NCI-H446 treated with DMSO at 0.1 percent for 48 hours (cell line): ENCODE data around the gene DYNC2H1.

ENCODE experiments used
- DNase-seq: peaks from one replicate; lab custom pipeline; 2025; lab: John Stamatoyannopoulos, UW

DYNC2H1 gene

DNA sequence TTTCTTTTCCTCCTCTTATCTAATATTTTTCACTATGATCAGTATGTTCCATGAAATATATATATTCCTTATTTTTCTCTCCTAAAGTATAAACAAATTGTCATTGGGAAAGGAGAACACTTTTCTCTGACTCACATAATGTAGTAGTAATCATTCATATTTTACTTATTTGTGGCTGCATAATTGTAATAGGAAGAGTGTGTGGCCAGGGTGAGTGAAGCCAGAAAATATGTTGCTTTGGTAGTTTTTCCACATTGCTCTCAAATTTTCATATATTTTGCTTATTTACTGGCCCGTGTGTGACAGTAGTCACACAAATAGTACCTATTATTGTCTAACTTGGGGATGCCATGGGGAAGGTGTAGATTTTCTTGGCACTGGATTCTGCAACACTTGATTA is 172.1 kb downstream of the DYNC2H1 start:
- no peak for DNase-seq

DNA sequence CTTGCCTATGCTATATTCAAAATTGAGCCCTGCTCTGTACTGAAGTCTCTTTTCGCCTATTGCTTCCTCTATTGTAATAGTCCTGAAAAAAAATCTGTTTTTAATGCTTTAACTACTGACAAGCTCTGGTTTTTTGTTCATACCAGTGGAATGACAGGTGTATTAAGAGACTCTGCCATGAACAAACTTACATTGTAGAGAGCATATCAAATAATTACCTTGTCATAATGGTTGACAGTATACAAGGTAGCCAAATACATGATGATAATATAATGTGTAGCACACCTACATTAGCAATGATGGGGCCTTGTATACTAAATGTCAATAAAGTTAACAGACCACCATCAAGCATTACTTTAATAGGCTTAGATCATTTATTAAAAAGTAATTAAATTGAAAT is 175.0 kb downstream of the DYNC2H1 start:
- DNase-seq = no peak

DNA sequence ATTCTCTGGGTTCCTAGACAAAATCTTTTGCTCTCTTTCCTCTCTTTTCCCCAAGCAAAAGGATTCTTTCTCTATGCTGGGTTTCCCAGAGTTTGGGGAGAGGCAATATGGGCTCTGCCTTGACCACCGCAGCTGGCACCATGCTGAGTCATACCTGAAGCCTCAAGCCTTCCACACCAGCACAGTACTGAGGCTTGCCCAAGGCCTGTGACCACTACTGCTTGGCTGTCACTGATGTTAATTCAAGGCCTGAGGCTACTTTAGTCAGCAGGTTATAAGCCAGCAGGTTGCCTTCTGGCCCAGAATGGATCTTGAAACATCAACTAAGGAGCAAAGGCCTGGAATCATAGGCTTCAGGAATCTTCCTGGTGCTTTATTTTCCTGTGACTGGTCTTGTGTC is 185.3 kb downstream of the DYNC2H1 start:
- DNase-seq = no peak

DNA sequence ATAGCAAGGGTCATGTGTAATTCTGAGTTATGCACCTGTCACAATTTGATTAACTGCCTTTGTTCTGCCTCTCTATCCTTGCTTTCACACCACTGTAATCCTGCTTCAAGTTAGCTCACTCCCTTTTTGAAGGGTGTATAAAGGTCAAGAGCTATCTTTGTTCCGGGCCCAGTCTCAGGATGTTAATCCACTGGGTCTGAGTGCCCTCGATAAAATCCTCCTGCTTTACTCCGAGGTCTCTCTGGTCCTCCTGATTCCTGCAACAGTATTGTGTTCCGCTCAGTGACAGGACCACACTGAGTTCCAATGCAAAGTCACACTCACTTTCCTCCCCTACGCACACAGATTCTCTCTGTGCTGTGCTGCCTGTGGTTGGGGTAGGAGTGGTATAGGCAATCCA is 186.5 kb downstream of the DYNC2H1 start:
- no peak for DNase-seq

DNA sequence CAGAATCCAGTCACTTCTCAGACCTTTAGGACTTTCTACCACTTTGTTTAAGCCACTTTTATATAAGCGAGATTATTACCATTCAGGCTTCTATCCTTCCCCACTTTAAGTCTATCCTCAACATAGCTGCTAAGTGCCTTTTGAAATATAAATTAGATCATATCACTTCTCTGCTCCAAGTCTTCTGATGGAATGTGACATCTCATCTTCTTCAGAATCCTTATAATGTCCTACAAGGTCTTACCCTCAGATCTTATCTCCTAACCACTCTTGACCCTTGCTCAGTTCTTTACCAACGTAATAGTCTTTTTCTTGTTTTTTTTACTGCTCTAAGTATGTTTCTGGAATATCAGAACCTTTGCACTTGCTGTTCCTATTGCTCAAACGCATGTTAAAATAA is 188.7 kb downstream of the DYNC2H1 start:
- DNase-seq = no peak

DNA sequence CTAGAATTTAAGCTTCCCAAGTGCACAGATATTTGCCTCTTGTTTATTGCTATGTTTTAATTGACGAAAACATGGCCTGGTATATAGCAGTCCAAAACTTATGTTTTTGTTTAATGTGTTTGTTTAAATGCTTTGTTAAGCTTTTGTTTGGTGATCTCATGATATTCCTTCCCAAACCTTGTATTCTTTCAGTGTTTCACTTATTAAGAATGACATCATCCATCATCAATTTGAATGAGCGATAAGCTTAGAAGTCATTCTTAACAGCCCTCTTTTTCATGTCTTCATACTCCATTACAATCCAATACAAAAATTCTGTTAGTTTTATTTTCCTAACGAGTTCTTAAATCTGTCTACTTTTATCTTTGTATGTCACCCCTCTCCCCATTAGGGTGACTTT is 206.0 kb downstream of the DYNC2H1 start:
- no peak for DNase-seq

DNA sequence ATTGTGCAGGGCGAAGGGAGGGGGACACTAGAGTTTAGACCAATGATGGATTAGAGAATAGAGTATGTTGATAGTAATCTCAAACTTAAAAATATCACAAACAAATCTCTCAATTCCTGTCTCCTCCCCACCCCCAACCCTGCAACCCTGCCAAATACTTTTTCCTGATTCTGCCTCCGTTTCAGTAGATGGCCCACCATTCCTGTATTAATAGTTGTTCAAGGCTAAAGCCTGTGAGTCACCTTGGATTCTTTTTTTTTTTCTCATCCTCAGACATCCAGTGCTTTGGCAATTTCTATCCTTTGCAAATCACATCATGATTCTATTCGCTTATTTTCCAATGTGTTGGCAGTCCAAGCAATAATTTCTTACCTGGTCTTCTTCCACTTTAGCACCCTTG is 207.9 kb downstream of the DYNC2H1 start:
- no peak for DNase-seq

DNA sequence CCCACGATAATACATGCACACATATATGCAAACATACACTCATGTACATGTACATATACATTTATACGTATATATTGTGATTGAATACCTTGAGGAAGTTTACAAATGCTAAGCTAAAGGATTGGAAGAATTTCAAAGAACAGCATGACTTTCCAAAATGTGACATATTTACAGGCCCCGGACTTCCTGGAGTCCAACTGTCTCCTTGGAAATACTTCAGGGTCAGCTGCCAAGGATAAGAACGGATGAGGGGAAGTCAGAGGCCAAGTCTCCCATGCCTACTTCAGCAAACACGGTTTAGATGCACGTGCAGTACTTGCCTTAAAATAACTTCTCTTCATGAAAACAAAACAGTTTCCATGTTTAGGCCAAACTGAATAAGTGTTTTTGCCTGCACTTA is 213.6 kb downstream of the DYNC2H1 start:
- no peak for DNase-seq

DNA sequence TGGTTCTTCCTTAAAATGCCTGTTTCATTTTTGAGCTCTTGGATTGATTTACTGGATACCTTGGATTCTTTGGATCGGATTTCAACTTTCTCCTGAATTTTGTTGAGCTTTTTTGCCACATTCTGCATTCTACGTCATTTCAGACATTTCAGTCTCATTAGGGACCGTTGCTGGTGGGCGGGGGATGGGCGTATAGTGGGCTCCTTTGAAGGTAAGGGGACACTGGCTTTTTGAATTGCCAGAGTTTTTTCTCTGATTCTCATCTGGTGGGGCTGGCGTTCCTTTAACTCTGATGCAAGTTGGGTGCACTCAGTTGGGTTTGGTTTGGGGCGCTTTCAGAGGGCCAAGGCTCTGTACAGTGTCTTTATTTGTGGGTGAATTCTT is 216.5 kb downstream of the DYNC2H1 start:
- no peak for DNase-seq

DNA sequence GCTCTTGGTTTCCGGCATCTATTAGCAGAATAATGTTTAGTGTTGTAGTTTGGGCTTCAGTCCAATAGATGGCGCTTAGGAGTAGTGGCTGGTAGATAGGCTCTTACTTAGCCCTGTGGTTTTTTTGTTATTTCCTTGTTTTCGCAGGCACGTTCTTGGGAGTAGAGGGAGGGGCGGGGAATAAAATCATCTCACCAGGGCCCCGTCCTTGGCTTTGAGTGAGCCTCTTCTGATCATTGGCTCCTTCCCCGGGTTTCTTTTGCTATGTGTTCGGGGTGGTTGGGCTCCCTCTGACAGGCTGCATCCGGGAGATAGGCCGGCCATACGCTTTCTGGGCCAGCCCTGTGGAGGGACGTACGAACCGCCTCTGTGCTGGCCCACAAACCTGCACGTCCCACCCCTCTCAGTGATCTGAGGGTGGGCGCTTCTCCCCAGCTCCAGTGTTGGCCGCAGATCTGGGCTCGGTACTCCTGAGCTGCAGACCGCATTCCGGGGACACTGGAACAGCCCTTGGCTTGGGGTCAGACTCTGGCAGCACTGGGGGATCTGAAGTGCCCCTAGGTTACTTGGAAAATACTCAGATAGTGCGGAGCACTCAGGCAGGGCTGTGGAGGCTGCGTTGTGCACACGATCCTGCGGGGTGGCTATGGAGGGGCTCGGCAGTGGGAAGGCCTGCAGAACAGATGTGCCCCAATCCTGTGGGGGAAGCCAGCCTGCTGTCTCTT is 217.0 kb downstream of the DYNC2H1 start:
- DNase-seq = peak; percentile 36

DNA sequence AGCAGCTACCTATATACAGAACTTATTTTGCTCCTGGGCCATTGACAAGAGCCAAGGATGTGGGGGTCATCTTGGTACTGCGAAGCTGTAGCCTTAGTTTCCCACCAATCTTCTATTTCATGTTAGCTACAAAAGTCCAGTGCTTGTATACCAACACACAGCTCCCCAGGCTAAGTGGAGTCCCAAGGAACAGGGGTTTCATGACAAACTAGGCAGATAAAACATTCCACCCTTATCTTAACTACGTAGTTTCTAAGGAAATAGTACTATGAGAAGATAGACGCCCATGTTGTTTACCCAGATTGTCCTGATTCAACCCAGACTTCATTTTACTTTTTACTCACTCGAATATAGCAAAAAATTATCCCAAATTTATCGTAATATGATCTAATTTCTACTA is 218.5 kb downstream of the DYNC2H1 start:
- no peak for DNase-seq

DNA sequence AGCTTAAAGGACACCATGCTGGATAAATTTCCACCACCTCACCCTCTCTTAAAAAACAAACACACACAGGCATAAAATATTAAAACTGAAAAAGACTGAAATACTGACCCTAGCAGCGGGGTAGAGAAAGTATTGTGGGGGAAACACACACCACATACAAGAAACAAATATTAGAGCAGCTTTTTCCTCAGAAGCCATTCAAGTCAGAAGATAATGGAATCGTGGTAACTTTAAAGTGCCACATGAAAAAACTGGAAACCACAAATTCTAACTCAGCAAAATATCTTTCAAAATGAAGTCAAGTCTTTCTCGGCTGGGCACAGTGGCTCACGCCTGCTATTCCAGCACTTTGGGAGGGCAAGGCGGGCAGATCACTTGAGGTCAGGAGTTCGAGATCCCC is 223.2 kb downstream of the DYNC2H1 start:
- no peak for DNase-seq

DNA sequence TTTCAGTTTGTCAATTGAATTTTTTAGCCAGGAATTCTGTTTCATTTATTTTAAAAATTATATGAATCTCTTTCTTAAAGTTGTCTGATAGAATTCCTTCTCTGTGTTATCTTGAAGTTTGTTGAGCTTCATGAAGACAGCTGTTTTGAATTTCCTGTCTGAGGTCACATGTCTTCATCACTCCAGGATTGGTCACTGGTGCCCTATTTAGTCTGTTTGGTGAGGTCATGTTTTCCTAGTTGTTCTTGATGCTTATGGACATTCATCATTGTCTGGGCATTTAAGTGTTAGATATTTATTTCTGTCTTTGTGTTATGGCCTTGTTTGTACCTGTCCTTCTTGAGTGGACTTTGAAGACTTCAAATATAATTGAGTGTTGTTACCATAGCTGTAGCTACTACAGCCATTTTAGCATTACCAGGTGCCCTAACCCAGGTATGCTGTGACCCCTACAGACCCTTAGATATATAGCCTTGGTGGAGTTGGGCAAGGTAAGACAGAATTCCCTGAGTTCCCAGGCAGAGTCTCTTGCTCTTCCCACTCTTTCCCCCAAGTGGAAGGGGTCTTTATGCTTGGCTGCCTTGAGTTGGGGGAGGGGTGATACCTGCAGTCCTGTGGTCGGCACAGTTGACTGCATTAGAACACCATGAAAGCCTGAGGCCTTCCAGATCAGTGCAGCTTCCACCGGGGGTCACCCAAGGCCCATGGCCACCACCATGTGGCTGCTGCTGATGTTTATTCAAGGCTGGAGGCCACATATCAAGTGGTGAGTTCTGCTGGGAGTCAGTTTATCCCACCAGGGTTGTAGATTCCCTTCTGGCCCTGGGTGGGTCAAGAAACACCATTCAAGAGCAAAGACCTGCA is 229.6 kb downstream of the DYNC2H1 start:
- no peak for DNase-seq

DNA sequence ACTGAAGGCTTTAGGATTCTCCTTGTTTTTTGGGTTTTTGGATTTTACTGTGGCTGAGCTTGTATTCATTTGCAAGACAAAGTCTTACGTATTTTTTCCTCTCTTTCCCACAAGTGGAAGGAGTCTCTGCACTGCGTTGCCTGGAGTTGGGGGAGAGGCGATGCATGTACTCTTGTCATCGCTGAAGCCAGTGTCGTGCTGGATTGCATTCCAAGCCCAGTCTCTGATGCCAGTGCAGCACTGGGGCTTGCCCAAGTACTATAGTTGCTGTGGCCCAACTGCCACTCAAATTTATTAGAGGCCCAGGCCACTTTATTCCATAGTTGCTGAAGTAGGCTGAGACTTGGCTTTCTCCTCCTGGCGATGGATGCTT is 230.2 kb downstream of the DYNC2H1 start:
- no peak for DNase-seq

DNA sequence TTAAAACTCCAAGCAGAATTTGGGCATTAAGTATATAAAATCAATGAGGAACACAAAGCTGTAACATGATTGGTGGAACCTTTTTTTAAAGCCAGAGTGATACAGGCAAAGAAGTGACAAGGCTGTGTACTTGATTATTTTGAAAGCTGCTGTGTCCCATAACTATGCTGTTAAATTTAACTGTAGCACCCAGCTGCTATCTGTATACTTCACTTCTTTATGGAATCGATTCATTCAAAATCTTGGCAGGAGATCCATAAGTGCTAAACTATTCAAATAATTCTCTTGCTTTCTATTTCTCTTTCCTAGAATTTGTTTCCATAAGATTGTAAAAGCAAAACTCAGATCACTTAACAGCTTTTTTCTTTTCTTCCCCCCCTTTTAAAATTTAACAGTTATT is 231.7 kb downstream of the DYNC2H1 start:
- no peak for DNase-seq

DNA sequence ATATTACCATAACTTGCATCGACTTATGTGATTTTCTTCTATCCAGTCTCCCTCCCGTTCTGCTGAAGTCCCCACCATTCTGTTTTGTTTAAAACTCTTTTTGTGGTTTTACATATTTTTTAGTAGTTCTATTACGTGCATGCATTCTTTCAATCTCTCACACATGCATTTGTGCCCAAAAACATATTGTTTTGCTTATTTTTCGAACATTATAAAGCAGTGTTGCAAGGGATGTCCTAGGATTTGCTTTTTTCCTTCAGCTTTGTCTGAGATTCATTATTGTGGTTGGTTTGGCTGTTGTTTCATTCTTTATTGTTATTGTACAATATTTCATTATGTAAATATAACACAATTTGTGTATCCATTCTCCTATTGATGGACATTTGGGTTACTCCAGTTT is 235.7 kb downstream of the DYNC2H1 start:
- no peak for DNase-seq

DNA sequence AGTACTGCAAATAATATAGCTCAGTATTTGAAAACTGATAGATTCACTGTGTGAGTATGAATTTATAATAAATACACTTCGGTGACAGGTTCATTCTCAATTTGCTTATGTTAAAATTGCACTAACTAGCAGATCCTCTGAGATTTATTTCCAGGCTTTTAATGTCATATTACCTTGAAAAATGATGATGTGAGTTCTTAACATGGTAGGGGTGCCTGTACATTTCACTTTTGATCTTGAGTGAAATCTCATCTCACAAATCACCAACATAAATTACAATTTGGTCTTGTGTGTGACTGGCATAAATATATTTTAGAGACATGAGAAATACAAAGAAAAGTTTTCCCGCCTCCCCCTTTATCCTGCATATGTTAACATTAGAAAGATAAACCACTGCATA is 240.4 kb downstream of the DYNC2H1 start:
- DNase-seq = no peak

DNA sequence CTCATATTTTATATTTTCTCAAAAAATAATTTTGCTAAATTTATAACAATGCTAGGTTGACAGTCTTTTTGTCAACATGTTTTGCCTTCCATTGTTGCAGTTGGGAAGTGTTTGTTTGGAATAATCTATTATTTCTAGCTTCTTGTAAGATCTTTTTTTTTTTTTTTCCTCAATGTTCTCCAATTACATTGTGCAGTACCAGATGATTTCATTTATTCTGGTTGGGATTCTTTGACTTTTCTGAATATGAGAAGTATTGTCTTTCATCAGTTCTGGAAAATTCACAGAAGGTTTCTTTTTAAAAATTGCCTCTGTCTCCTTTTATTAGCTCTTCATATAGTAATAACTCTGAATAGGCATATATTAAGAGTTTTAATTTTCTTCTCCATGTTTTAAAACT is 245.4 kb downstream of the DYNC2H1 start:
- no peak for DNase-seq

DNA sequence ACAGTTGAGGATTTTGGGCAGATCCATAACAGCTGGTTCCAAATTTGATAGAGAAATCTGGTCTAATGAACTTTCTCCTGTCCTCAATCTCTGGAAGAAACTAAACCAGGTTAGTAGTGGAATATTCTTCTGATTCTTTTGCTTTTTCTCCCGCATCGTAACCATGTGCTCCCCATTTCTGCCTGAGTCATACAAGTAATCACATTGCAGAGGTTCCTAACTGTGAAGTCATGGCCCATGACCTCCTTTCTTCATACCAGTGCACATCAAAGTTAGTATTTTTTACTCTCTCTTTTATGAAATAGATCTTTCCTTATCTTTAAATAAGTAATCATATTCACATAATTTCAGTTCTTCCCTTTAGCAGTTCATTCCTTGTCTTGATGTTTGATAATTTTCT is 249.0 kb downstream of the DYNC2H1 start:
- no peak for DNase-seq

DNA sequence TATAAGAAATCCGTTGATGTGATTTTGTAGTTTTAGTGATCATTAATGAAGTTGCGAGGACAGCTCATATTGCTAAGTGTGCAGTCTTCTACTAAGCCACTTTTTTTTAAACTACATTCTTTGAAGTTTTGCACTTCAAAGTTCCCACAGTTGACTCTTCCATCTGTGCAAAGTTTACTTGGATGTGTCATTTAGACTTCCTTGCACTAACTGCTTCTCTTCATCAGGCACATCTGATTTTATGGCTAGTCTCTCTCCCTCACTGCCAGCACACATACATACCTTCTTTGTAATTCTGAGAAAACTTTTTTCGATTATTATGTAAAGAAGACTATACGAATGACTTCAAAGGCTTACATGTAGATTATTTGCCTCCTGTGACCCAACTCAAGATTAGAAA is 250.0 kb downstream of the DYNC2H1 start:
- DNase-seq = no peak

DNA sequence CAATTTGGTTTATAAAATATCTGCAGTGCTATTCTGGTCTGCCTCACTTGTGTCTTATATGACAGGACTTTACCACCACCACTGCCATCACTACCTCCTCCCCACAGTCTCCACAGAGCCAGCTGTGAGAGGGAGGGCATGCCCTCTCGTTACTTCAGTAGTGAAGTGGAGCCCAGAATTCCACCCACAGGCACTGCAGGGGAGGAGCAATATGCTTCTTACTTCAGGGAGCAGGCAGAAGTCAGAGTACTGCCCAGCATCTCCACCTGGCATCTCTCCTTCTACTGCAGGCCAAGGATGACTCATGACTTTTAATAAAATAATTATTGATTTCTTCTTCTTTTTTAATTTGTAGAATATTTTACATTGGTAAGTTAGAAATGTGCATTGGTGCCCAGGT is 255.5 kb downstream of the DYNC2H1 start:
- peak; percentile 2 for DNase-seq

DNA sequence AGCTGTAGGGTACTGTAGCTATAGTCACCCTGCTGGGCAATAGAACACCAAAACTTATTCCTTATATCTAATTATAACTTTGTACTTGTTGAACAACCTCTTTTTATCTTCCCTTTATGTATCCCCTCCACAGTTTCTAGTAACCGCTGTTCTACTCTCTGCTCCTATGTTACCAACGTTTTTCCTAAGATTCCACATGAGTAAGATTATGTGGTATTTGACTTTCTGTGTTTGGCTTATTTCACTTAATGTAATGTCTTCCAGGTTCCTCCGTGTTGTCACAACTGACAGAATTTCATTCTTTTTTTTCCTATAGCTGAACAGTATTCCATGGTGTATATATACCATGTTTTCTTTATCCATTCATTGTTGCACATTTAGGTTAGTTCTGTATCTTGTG is 258.4 kb downstream of the DYNC2H1 start:
- no peak for DNase-seq

DNA sequence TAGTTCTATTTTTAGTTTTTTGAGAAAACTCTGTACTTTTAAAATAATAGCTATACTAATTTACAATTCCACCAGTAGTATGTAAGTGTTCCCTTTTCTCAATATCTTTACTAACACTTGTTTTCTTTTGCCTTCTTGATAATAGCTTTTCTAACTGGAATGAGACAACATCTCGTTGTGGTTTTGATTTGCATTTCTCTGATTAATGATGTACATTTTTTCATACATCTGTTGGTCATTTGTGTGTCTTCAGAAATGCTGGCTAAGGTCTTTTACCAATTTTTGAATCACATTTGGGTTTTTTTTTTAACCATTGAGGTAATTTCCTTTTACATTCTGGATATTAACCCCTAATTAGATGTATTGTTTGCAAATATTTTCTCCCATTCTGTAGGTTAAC is 258.9 kb downstream of the DYNC2H1 start:
- DNase-seq = no peak

DNA sequence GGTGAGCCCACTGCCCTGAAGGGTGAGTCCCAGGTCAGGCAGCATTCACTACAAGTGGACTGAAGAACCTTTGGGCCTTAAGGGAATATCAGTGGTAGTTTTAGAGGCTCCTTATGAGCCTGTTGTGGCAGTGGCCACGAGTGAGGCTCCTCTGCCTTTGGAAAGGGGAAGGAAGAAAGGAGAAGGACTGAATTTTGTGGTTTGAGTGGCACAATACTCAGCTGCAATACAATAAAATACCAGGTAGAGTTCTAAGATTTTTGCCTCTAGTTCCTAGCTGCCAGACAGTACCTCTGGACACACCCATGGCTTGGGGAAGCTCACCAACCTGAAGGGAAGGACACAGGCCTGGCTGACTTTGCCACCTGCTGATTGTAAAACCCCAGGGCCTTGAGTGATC is 260.9 kb downstream of the DYNC2H1 start:
- DNase-seq = no peak
